ENCODE data around the gene SLC16A6.
A peak's percentile ranks its signal among the peaks of the same experiment; 100 is the strongest.
"Not testable (repeated sequence)": the region's sequence is repeated elsewhere in the genome, so short reads cannot be mapped to it uniquely, and the experiment has no call there.

The SLC16A6 gene

GRCh38 chr17:68310152-68310551, 19.2 kb upstream of the SLC16A6 start:
- TF ChIP-seq CTCF (conservative IDR thresholded peaks at IDR 0.05; ENCODE audit: low read depth, low read length), result no peak
- DNase-seq (ENCODE audit: low read depth), result peak; percentile 38
- H3K4me3 ChIP-seq (ENCODE audit: low read depth, low read length), result no peak overlapping the region

GRCh38 chr17:68309066-68309670, 18.2 kb upstream of the SLC16A6 start:
- DNase-seq (ENCODE audit: low read depth), result not testable (repeated sequence)

GRCh38 chr17:68308486-68308885, 17.6 kb upstream of the SLC16A6 start:
- not testable (repeated sequence) for H3K4me3 ChIP-seq (ENCODE audit: low read depth, low read length); DNase-seq (ENCODE audit: low read depth)

More at GRCh38 chr17:68309066-68309670, 18.2 kb upstream of the SLC16A6 start:
- H3K4me3 ChIP-seq (ENCODE audit: low read depth, low read length), result not testable (repeated sequence)

- no peak for DNase-seq (ENCODE audit: low read depth)
- no peak for TF ChIP-seq CTCF (conservative IDR thresholded peaks at IDR 0.05; ENCODE audit: low read depth, low read length)
- H3K4me3 ChIP-seq (ENCODE audit: low read depth, low read length), result no peak overlapping the region
Measured at GRCh38 chr17:68307443-68307842, 16.5 kb upstream of the SLC16A6 start.

GRCh38 chr17:68306819-68307218, 15.9 kb upstream of the SLC16A6 start:
- DNase-seq (ENCODE audit: low read depth), result no peak
- TF ChIP-seq CTCF (conservative IDR thresholded peaks at IDR 0.05; ENCODE audit: low read depth, low read length), result no peak
- no peak overlapping the region for H3K4me3 ChIP-seq (ENCODE audit: low read depth, low read length)

GRCh38 chr17:68305142-68305541, 14.2 kb upstream of the SLC16A6 start:
- DNase-seq (ENCODE audit: low read depth), result peak; percentile 75
- TF ChIP-seq CTCF (conservative IDR thresholded peaks at IDR 0.05; ENCODE audit: low read depth, low read length), result no peak
- no peak overlapping the region for H3K4me3 ChIP-seq (ENCODE audit: low read depth, low read length)

- DNase-seq (ENCODE audit: low read depth), result no peak
- no peak for TF ChIP-seq CTCF (conservative IDR thresholded peaks at IDR 0.05; ENCODE audit: low read depth, low read length)
- no peak overlapping the region for H3K4me3 ChIP-seq (ENCODE audit: low read depth, low read length)
Measured at GRCh38 chr17:68304706-68305105, 13.8 kb upstream of the SLC16A6 start.

- no peak overlapping the region for H3K4me3 ChIP-seq (ENCODE audit: low read depth, low read length)
- no peak for DNase-seq (ENCODE audit: low read depth)
- no peak for TF ChIP-seq CTCF (conservative IDR thresholded peaks at IDR 0.05; ENCODE audit: low read depth, low read length)
Measured at GRCh38 chr17:68302666-68303065, 11.7 kb upstream of the SLC16A6 start.
